HG02981 (cell line): ENCODE results near the gene PYGO2.

ENCODE experiments used
- ATAC-seq: cut with Tn5 transposase; IDR thresholded peaks from one replicate; pipeline ENCODE4 v1.9.1; 2021; ENCODE audit warnings: mild to moderate bottlenecking, moderate library complexity; ENCODE audit not compliant: unreplicated experiment

PYGO2 gene

DNA sequence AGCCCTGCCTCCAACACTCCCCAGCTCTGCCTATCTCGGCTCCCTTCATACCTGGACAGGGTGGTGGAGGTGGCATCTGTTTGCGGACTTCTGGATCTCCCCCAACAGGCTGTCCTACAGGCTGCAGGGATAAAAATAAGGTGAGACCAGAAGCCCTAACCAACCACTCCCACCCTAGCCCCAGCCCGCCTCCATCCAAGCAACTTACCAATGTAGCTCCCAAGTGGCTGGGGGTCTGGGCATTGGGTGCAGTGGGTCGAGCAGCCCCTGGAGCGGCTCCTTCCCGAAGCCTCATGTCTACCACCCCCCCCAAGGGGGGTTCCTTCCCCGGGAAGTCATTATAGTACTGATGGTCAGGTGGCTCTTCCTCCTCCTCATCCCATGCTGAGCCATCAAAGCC is 4.5 kb upstream of the PYGO2 start:
- no peak for ATAC-seq

GRCh38 chr1:154964359-154964758 is 2.8 kb upstream of the PYGO2 start:
- ATAC-seq, result no peak

DNA sequence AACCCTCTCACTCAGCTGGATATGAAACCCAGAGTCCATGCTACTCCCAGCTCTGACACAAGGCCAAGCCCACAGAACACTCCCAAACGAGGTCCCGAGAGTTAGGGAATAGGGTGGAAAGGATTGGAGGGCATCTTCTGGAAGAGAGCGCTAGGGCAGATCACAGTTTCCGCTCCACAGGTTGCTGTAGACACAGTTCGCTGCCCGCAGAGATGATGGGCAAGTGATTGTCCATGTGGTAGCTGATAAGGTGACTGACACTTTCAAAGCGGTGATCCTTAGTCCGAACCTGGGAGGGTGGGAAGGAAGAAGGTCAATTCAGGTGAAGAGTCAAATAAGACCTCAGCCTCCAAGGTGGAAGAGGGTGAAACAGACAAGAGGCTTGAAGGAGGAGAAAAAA is 2.1 kb upstream of the PYGO2 start:
- ATAC-seq, result no peak

GRCh38 chr1:154962795-154963330 is 1.3 kb upstream of the PYGO2 start:
- no peak for ATAC-seq

- ATAC-seq, result no peak
These were observed 671 bp upstream of the PYGO2 start for GRCh38 chr1:154962156-154962749.

GRCh38 chr1:154960446-154961136 is 991 bp downstream of the PYGO2 start:
- no peak for ATAC-seq

DNA sequence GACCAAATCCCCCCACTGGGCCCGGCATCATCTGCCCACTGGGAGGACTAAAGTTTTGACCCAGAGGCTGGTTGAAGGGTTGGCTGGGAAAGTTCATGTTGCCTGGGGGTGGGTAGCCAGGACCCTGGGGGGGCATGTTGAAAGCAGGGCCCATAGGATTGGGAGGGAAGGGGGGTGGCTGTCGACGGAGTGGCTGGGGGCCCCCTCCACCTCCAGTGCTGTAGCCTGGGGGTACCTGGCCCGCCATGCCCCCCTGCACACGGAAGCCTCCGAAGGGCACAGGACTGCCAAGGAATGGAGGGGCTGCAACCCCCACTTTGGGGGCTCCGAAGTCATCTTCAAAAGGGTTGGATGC is 2.2 kb downstream of the PYGO2 start:
- ATAC-seq, result no peak

DNA sequence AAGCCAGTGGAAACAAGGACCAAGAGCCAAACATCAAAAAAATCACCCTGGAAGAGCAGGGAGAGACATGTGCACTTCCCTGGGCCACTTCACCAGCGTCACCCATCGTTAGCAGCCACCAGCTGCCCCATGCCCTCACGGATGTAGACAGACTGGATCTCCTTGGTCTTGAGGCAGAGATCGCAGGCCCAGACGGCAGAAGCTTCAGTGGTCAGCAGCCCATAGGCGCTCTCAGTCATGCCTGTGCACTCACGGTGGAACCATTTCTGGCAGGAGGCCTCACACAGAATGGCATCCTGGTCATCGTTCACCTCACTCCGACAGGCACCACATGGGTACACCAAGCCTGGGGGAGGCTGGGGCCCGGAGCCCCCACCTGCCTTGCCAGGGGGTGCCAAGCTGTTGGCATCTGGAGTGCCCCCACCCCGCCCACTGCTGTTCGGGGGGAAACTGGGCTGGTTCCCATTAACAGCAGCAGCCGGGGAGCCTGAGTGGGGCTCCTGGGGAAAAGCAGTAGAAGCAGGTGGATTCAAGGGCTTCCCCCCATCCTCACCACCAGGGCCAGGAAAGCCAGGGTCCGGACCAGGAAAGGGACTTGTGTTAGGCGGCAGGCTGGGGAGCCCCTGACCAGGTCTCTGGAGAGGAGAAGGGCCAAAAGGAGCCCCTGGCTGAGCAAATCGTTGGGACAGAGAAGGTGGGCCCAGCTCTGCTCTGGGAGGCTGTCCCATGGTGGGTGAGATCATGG is 2.7 kb downstream of the PYGO2 start:
- no peak for ATAC-seq

DNA sequence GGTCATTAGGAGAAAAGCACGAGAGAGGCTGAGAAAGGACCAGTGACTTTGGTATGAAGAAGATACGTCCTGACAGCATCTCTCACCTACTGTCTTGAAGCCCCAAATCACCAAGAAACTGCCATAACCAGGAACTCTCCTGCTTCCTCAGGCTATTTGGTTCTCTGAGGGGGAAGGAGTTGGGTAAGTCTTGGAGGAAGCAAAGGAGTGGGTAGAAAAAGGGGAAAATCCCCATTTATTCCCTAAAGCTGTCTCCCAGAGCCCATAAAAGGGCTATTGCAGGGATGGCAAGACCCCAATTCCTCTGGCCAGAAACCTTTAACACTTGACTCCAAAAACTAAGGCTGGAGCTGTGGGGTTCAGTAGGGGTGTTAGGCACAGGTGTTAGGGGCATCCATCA is 3.5 kb downstream of the PYGO2 start:
- ATAC-seq, result no peak

GRCh38 chr1:154957091-154957657 is 4.4 kb downstream of the PYGO2 start:
- ATAC-seq, result no peak

GRCh38 chr1:154956544-154956941 is 5.0 kb downstream of the PYGO2 start:
- no peak for ATAC-seq

DNA sequence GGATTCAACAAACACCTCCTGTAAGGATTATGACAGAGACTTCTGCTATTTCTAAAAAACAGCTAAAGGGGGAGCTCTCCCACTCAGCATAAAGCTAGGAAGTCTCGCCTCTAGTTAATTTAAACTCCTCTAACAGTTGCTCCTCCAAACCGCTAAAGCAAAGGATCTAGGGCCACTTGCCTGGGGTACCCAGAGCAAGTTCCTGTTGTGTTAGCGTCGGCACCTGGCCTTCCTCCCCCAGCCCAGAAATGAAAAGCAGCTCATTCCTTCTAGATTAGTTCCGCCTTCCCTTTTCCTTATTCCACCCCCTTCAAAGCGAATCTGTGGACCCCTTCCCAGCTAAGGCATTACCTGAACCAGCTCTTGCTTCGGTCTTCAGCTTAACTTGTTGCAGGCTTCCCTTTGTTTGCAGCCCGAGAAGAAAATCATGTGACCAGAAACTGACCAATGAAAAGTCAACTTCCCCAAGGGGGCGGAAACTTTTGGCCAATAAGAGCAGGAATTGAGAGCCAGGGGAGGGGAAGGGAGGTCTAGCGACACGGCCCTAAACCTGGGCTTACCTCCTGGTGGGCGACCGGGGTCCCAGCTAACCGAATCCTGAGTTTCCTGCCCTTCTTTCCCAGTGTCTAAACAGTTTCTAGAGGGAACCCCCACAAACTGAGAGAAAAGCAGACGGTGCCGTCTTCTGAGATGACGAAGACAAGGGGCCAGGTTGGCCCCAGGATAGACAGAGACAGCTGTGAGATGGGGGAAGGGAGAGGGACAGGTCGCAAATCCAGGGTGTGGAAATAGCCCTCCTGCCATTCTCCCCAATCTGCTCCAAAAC is 5.7 kb downstream of the PYGO2 start, which contains the start of gene PBXIP1:
Gene PBXIP1 (minus strand): TSS at position 382 of the 826 bp plus-strand sequence. CDS start 2,378 bp downstream, outside the sequence.
- peak; percentile 46 for ATAC-seq

DNA sequence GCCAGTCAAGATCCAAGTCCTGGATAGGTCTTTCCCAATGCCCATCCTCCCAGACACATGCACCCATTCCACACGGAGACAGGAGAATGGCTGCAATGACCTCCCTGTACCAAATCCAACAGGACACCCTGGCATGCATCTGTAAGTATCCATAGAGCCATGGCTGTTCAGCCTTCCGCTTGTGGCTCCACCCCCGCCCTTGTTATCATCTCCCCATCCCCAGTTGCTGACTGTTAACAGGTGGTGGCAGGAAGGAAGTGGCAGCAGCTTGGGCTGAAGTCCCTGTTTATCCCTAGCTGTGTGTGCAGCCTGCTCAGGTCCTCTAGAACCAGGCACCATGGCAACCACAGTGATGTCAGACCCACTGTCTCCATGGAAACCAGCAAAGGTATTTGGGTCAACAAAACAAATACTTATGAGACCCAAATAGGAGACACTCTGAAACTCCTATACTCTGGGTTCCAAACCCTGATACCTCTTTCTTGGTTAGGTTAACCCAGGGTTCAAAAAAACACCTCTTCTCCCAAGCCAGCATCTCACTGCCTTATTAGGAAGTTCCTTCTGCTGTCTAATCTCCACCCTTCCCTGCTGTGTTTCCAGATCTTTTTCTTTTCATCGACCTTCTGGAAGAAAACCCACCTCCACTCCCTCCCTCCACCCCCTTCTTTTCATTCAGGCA is 6.4 kb downstream of the PYGO2 start:
- peak; percentile 57 for ATAC-seq

DNA sequence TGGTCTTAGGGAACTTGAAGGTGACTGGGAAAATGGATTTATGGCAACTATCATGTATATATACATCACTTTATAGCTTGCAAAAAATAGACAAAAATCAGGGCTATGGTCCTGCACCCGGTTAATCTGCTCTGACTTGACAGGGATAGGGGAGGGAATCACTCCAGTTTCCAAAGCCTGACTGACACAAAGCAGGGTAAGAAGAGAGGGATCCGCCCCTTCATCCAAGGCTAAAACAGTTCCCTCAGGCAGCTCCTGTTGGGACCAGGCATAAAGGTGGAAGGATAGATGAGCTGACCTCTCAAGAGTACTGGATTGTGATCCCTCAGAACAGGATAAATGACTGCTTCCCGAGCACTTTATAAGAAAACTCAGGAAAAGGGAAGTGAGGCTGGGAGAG is 7.0 kb downstream of the PYGO2 start:
- ATAC-seq, result no peak

DNA sequence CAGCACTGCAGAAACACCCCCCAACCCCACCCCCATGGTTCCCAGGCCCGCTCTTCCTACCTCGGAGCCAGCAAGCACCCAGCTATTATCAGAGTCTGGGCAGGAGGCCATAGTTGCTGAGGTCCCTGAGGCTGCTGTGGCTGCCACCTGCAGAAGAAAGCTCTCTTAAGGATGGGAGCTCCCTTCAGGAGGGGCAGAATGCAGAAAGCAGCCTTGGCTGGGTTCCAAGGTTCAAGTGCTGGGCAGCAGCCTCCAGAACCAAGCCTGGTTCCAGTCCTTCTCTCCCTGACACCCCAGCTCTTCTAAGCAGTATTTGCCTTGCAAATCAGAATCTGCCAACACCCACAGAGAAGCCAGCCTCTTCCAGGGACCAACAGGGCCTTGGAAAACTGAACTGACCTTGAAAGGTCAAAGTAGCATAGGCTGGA is 8.0 kb downstream of the PYGO2 start:
- ATAC-seq, result no peak

DNA sequence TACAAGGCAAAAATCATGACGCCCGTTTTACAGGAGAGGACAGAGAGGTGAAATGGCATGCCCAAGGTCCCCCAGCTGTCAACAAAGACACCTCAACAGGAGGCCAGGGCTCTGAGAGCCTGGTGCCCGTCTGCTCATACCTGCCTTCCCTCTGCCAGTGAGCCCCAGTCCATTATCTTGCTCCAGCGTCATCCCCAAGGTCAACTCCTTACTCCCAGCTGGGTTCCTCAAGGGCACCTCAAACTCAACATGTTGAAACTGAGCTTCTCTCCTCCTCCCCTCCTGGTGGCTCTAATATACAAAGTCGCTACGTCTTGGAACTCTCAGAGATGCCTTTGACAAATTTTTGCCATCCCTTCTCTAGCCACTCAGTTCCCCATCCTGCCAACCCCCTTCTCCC is 8.9 kb downstream of the PYGO2 start:
- no peak for ATAC-seq

DNA sequence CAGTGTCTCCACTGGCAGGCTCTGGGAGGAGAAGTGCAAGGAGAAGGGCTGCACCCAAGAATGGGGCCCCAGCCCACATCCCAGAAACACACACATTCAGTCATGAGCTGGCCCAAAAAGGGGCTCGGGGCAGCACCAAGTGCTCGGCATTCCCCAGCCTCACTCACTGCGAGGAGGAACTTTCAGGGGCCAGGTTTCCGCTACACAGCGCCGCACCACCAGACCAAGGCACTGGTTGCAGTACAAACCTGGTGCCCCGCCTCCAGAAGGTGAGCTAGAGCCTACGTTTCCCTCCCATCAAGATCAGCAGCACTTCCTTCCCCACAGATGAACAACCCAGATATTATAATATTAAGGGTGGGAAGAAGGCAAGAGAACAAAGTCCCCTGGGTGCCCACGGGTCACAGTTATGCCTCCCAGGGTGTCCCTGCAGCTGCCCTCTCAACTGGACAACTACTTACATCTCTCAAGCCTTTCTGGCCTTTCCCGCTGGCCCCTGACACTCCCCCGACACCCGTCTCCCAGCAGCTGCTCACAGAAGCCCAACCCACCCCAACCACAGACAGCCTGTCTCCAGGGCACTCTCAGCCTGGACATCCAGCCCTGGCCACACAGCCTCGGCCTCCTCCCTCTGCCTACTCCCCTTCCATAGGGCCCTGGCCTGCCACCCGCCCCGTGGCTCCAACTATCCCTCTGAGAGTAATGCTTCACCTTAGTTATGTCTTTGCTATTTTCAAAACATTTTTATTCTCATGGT is 9.5 kb downstream of the PYGO2 start:
- ATAC-seq, result no peak

GRCh38 chr1:154948079-154948478 is 13.5 kb downstream of the PYGO2 start:
- ATAC-seq, result no peak
